Neural cell (in vitro differentiated cells): Measurements from ENCODE around the gene GJC3.
"Not testable (repeated sequence)": the region's sequence is repeated elsewhere in the genome, so short reads cannot be mapped to it uniquely, and the experiment has no call there.

ENCODE experiments used
- EP300 ChIP-seq: fragments of 450-650 bp; conservative IDR thresholded peaks from 2 replicates; pipeline ENCODE4 v1.6.1; 2014; ENCODE audit warnings: antibody characterized with exemption, mild to moderate bottlenecking, moderate library complexity; ENCODE audit not compliant: poor library complexity, severe bottlenecking
- EZH2 ChIP-seq: fragments of 200-600, 300-800 bp; shearing (Covaris generic), sonication (generic); IDR thresholded peaks from 2 replicates; pipeline ENCODE4 v1.6.1; 2014; ENCODE audit warnings: antibody characterized with exemption, low read length, borderline replicate concordance, mild to moderate bottlenecking; ENCODE audit not compliant: insufficient read depth, poor library complexity, severe bottlenecking
- POLR2AphosphoS5 ChIP-seq: IDR thresholded peaks from 2 replicates; pipeline ENCODE4 v1.6.1; 2012
- SMC3 ChIP-seq: fragments of 450-650 bp; conservative IDR thresholded peaks from 2 replicates; pipeline ENCODE4 v1.6.1; 2014; ENCODE audit warnings: antibody characterized with exemption, mild to moderate bottlenecking, moderate library complexity; ENCODE audit not compliant: poor library complexity
- TF ChIP-seq, protein P1 (sequence below): fragments of 450-650 bp; IDR thresholded peaks from 2 replicates; pipeline ENCODE4 v1.5.1; 2014; ENCODE audit warnings: antibody characterized with exemption, mild to moderate bottlenecking, moderate library complexity; ENCODE audit not compliant: poor library complexity, severe bottlenecking
- TF ChIP-seq, protein P2 (sequence below): IDR thresholded peaks from 2 replicates; pipeline ENCODE4 v1.6.1; 2012; ENCODE audit warnings: borderline replicate concordance

DNA sequence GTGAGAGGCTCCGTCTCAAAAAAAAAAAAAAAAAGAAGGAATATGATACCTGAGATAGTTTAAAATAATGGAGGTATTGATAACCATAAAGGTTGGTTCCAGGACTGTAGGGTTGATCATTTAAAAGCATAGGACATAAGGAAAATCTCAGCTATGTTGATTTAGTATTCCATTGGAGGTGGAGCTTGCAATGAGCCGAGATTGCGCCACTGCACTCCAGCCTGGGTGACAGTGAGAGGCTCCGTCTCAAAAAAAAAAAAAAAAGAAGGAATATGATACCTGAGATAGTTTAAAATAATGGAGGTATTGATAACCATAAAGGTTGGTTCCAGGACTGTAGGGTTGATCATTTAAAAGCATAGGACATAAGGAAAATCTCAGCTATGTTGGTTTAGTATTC lies 23.2 kb upstream of the GJC3 start:
- TF ChIP-seq, protein P1, sequence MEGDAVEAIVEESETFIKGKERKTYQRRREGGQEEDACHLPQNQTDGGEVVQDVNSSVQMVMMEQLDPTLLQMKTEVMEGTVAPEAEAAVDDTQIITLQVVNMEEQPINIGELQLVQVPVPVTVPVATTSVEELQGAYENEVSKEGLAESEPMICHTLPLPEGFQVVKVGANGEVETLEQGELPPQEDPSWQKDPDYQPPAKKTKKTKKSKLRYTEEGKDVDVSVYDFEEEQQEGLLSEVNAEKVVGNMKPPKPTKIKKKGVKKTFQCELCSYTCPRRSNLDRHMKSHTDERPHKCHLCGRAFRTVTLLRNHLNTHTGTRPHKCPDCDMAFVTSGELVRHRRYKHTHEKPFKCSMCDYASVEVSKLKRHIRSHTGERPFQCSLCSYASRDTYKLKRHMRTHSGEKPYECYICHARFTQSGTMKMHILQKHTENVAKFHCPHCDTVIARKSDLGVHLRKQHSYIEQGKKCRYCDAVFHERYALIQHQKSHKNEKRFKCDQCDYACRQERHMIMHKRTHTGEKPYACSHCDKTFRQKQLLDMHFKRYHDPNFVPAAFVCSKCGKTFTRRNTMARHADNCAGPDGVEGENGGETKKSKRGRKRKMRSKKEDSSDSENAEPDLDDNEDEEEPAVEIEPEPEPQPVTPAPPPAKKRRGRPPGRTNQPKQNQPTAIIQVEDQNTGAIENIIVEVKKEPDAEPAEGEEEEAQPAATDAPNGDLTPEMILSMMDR = not testable (repeated sequence)
- not testable (repeated sequence) for TF ChIP-seq SMC3, EP300, EZH2, POLR2AphosphoS5
- TF ChIP-seq, protein P2, sequence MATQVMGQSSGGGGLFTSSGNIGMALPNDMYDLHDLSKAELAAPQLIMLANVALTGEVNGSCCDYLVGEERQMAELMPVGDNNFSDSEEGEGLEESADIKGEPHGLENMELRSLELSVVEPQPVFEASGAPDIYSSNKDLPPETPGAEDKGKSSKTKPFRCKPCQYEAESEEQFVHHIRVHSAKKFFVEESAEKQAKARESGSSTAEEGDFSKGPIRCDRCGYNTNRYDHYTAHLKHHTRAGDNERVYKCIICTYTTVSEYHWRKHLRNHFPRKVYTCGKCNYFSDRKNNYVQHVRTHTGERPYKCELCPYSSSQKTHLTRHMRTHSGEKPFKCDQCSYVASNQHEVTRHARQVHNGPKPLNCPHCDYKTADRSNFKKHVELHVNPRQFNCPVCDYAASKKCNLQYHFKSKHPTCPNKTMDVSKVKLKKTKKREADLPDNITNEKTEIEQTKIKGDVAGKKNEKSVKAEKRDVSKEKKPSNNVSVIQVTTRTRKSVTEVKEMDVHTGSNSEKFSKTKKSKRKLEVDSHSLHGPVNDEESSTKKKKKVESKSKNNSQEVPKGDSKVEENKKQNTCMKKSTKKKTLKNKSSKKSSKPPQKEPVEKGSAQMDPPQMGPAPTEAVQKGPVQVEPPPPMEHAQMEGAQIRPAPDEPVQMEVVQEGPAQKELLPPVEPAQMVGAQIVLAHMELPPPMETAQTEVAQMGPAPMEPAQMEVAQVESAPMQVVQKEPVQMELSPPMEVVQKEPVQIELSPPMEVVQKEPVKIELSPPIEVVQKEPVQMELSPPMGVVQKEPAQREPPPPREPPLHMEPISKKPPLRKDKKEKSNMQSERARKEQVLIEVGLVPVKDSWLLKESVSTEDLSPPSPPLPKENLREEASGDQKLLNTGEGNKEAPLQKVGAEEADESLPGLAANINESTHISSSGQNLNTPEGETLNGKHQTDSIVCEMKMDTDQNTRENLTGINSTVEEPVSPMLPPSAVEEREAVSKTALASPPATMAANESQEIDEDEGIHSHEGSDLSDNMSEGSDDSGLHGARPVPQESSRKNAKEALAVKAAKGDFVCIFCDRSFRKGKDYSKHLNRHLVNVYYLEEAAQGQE = not testable (repeated sequence)
